ENCODE measurements around the gene TOMM34. TPM values are rescaled to one million over a fixed set of nuclear protein-coding genes. Genes with fewer than 3 reads are reported as not detected.

TOMM34 gene
- total RNA-seq, 1 donor from 2014 or later: 17.6 TPM

- TF ChIP-seq, protein P1, sequence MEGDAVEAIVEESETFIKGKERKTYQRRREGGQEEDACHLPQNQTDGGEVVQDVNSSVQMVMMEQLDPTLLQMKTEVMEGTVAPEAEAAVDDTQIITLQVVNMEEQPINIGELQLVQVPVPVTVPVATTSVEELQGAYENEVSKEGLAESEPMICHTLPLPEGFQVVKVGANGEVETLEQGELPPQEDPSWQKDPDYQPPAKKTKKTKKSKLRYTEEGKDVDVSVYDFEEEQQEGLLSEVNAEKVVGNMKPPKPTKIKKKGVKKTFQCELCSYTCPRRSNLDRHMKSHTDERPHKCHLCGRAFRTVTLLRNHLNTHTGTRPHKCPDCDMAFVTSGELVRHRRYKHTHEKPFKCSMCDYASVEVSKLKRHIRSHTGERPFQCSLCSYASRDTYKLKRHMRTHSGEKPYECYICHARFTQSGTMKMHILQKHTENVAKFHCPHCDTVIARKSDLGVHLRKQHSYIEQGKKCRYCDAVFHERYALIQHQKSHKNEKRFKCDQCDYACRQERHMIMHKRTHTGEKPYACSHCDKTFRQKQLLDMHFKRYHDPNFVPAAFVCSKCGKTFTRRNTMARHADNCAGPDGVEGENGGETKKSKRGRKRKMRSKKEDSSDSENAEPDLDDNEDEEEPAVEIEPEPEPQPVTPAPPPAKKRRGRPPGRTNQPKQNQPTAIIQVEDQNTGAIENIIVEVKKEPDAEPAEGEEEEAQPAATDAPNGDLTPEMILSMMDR (IDR thresholded peaks at IDR 0.05; ENCODE audit: insufficient read depth, low read length, severe bottlenecking): no peak
Observed at GRCh38 chr20:44930517-44931168, 29.6 kb downstream of the TOMM34 start.

DNA sequence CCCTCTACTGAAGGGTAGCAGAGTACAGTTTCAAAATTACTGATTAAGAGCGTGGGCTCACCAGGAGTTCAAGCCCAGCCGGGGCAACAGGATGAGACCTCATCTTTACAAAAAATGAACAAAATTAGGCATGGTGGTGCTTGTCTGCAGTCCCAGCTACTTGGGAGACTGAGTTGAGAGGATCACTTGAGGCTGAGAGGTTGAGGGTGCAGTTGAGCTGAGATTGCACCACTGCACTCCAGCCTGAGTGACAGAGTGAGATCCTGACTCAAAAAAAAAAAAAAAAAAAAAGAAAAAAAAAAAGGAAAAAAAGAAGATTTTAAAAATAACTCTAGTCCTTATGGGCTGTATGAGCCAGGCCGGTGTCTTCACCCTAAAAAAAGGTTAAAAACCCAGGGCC lies 31.6 kb downstream of the TOMM34 start:
- FAIRE-seq (no peak), DNase-seq (ENCODE audit: low read depth) (no peak)
- H3K36me3 ChIP-seq (ENCODE audit: control insufficient read depth, insufficient read depth, low read length): peaks cover 8% of the 10 kb centered on the region
- no peak overlapping the region for H3K4me3 ChIP-seq (ENCODE audit: low read depth, low read length)
- H3K27me3 ChIP-seq (ENCODE audit: control insufficient read depth, insufficient read depth, low read length): no peaks in the 10 kb centered on the region
- TF ChIP-seq, protein P1 (IDR thresholded peaks at IDR 0.05; ENCODE audit: insufficient read depth, low read length, severe bottlenecking): no peak

More at GRCh38 chr20:44930517-44931168, 29.6 kb downstream of the TOMM34 start:
- Histone ChIP-seq H3K27me3 (ENCODE audit: control insufficient read depth, insufficient read depth, low read length) (no peaks in the 10 kb centered on the region), H3K4me3 (ENCODE audit: low read depth, low read length) (no peak overlapping the region), H3K36me3 (ENCODE audit: control insufficient read depth, insufficient read depth, low read length) (peaks cover 3% of the 10 kb centered on the region)
- DNase-seq (ENCODE audit: low read depth) (no peak), FAIRE-seq (no peak)

DNA sequence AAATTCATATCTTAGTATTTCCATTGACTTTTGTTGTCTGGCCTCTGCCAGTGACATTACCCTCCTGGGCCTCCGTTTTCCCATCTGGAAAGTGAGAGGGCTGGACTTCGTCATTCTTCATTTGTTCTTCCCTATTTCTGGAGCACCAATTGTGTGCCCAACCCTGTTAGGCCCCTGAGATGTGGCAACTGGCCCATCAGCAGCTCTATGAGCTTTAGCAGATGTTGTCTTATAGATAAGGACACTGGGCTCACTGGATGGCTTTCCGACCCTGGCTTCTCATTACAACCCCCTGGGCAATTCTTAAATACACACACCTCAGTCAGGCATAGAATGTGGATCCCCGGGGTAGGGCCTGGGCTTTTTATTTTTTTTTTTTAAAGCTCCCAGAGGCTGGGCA lies 35.7 kb downstream of the TOMM34 start:
- TF ChIP-seq, protein P1 (IDR thresholded peaks at IDR 0.05; ENCODE audit: insufficient read depth, low read length, severe bottlenecking): no peak
- FAIRE-seq: no peak
- Histone ChIP-seq H3K36me3 (ENCODE audit: control insufficient read depth, insufficient read depth, low read length) (peaks cover 5% of the 10 kb centered on the region), H3K4me3 (ENCODE audit: low read depth, low read length) (no peak overlapping the region), H3K27me3 (ENCODE audit: control insufficient read depth, insufficient read depth, low read length) (no peaks in the 10 kb centered on the region)
- no peak for DNase-seq (ENCODE audit: low read depth)

DNA sequence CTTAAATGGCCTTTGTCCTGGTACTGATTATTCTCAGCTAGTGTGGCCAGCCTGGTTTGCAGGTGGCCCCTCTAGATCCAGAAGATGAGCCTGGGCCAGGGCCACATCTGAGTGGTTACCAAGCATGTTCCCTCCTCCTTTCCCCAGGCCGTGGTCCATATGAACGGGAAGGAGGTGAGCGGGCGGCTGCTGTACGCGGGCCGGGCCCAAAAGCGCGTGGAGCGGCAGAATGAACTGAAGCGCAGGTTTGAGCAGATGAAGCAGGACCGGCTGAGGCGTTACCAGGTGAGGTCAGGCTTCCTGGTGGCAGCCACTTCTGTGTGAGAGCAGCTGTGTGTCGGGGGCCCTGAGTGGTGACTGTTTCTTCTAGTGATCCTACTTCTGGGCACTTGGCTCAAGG lies 38.8 kb downstream of the TOMM34 start:
- FAIRE-seq (no peak), DNase-seq (ENCODE audit: low read depth) (no peak)
- H3K4me3 ChIP-seq (ENCODE audit: low read depth, low read length): no peak overlapping the region
- H3K27me3 ChIP-seq (ENCODE audit: control insufficient read depth, insufficient read depth, low read length): no peaks in the 10 kb centered on the region
- TF ChIP-seq, protein P1 (IDR thresholded peaks at IDR 0.05; ENCODE audit: insufficient read depth, low read length, severe bottlenecking): no peak
- H3K36me3 ChIP-seq (ENCODE audit: control insufficient read depth, insufficient read depth, low read length): peaks cover 13% of the 10 kb centered on the region

DNA sequence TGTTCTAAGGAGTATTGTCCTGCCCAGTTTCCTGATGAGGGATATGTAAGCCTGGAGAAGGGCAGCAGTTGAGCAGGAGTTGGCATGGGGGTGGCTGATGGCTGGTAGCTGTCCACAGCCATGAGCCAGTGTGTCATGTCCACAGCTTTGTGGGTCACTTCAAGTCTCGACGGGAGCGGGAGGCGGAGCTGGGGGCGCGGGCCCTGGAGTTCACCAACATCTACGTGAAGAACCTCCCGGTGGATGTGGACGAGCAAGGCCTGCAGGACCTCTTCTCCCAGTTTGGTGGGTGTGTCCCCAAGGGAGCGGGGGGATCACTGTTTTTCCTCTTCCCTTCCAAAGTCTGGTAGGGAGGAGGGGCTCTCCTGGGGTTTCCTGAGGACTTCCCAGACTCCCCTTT lies 41.4 kb downstream of the TOMM34 start:
- H3K27me3 ChIP-seq (ENCODE audit: control insufficient read depth, insufficient read depth, low read length): no peaks in the 10 kb centered on the region
- TF ChIP-seq, protein P1 (IDR thresholded peaks at IDR 0.05; ENCODE audit: insufficient read depth, low read length, severe bottlenecking): no peak
- DNase-seq (ENCODE audit: low read depth): no peak
- H3K4me3 ChIP-seq (ENCODE audit: low read depth, low read length): no peak overlapping the region
- peaks cover 12% of the 10 kb centered on the region for H3K36me3 ChIP-seq (ENCODE audit: control insufficient read depth, insufficient read depth, low read length)
- no peak for FAIRE-seq

DNA sequence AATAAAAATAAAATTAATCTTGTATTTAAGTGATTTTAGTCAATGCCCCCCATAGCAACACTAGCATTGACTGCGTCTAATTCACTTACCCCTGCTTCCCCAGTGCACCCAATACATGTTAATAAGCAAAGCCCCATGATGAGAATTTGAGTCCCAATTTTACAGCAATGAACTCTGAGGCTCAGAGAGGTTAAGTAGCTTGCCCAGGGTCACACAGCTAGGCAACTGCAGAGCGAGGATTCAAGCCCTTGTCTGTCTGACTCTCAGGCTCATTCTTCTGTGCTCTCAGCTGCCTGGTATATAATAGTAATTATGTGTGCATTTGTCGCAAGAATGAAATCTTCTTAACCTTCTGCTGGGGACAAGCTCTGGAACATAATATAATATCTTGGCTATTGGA lies 41.9 kb downstream of the TOMM34 start:
- TF ChIP-seq, protein P1 (IDR thresholded peaks at IDR 0.05; ENCODE audit: insufficient read depth, low read length, severe bottlenecking): no peak
- DNase-seq (ENCODE audit: low read depth) (no peak), FAIRE-seq (no peak)
- Histone ChIP-seq H3K27me3 (ENCODE audit: control insufficient read depth, insufficient read depth, low read length) (no peaks in the 10 kb centered on the region), H3K36me3 (ENCODE audit: control insufficient read depth, insufficient read depth, low read length) (peaks cover 12% of the 10 kb centered on the region), H3K4me3 (ENCODE audit: low read depth, low read length) (no peak overlapping the region)

All from bronchial epithelial cell (primary cell).